ENCODE data around the gene RCOR1. TPM values are rescaled to one million over a fixed set of nuclear protein-coding genes. Genes with fewer than 3 reads are reported as not detected.

RCOR1 gene
- total RNA-seq, 1 experiment from 2014 or later: 34.1 TPM

GRCh38 chr14:102683399-102684297 is 91.2 kb downstream of the RCOR1 start:
- no CpG with 5 or more reads among the region's 45 CpGs for WGBS (ENCODE audit: extremely low coverage, insufficient read length, low lambda C conversion rate)
- H3K79me2 ChIP-seq (ENCODE audit: insufficient read depth, low read length): peaks cover 1% of the 10 kb centered on the region; the same call in 1 of the 2 replicates
- no peak overlapping the region for H3K18ac ChIP-seq (ENCODE audit: insufficient read length, low read depth, low read length)
- no peak overlapping the region for H4K5ac ChIP-seq (ENCODE audit: insufficient read length, low read depth, low read length)
- peaks cover 0 to 3% of the 10 kb centered on the region in 2 experiments; a peak in 2 of 5 replicates for H3K9me3 Mint-ChIP-seq
- H3K36me3 Mint-ChIP-seq (ENCODE audit: insufficient read depth in 1 of 3, low read depth in 3 of 3): peaks cover 5 to 21% (median 12%) of the 10 kb centered on the region in 3 experiments; a peak in 6 of 7 replicates
- H3K9me3 ChIP-seq (ENCODE audit: control insufficient read depth, low read depth, low read length): no peaks in the 10 kb centered on the region
- no peaks in the 10 kb centered on the region for H3K23me2 ChIP-seq (ENCODE audit: insufficient read length, low read depth, low read length, poor library complexity, severe bottlenecking)
- H3K56ac ChIP-seq (ENCODE audit: insufficient read length, low read depth, low read length): no peak overlapping the region
- H3K79me1 ChIP-seq (ENCODE audit: insufficient read depth, low read depth, low read length, poor library complexity, severe bottlenecking): peaks cover 3% of the 10 kb centered on the region
- no peaks in the 10 kb centered on the region for H4K20me1 ChIP-seq (ENCODE audit: control insufficient read depth, insufficient read depth, insufficient read length)
- no peak overlapping the region for H3K9ac ChIP-seq (ENCODE audit: extremely low read depth, insufficient read length, low read length)
- H3K27me3 ChIP-seq (ENCODE audit: insufficient read depth, low read length): no peaks in the 10 kb centered on the region
- H3K4me3 Mint-ChIP-seq: no peak overlapping the region
- no peak overlapping the region for H4K91ac ChIP-seq (ENCODE audit: insufficient read length, low read depth, low read length)
- H3T11ph ChIP-seq (ENCODE audit: low read length): no peak overlapping the region
- no peaks in the 10 kb centered on the region for H3K27me3 Mint-ChIP-seq (ENCODE audit: low read depth)
- H3K4ac ChIP-seq (ENCODE audit: low read depth, low read length): no peak overlapping the region
- no peak overlapping the region for H2BK20ac ChIP-seq (ENCODE audit: low read depth, low read length, poor library complexity, severe bottlenecking)
- peaks cover 28 to 30% of the 10 kb centered on the region in 2 experiments for H3K4me1 Mint-ChIP-seq
- H3K4me1 ChIP-seq (ENCODE audit: insufficient read depth, low read length): peaks cover 3% of the 10 kb centered on the region; the same call in 1 of the 2 replicates
- no peak overlapping the region for H2BK5ac ChIP-seq (ENCODE audit: insufficient read length, low read length)
- H2BK15ac ChIP-seq (ENCODE audit: low read depth, low read length): no peak overlapping the region
- peak overlapping the region; percentile 81 to 91 (median 83); a peak in 4 of 7 replicates for H3K27ac Mint-ChIP-seq
- H3K23ac ChIP-seq (ENCODE audit: insufficient read length, low read depth, low read length): no peak overlapping the region
- peak; percentile 34 for DNase-seq
- TF ChIP-seq CTCF (conservative IDR thresholded peaks at IDR 0.05): no peak
- no peak overlapping the region for H3K4me2 ChIP-seq (ENCODE audit: insufficient read depth, insufficient read length, low read length)
- H2AFZ ChIP-seq (ENCODE audit: low read length): no peak overlapping the region
- H2BK120ac ChIP-seq (ENCODE audit: low read depth, low read length, poor library complexity, severe bottlenecking): no peak overlapping the region
- no peak overlapping the region for H4K8ac ChIP-seq (replicated peaks; ENCODE audit: insufficient read length, low read depth, low read length)
- no peak overlapping the region for H3K14ac ChIP-seq (ENCODE audit: insufficient read depth, low read length)
- no peak overlapping the region for H3K27ac ChIP-seq (ENCODE audit: insufficient read length, low read depth, low read length)
- no peak overlapping the region for H2BK12ac ChIP-seq (ENCODE audit: insufficient read length, low read depth, low read length)
- no peak overlapping the region for H2AK5ac ChIP-seq (ENCODE audit: insufficient read length, low read length)
